Liver (tissue), 9 donors: ENCODE data around the gene CC2D2A. TPM values are rescaled to one million over a fixed set of nuclear protein-coding genes. Genes with fewer than 3 reads are reported as not detected.

Experiments
- DNase-seq: peaks from one replicate; pipeline ENCODE4 v3.0.0-alpha.2; 2017; ENCODE audit warnings: low spot score
- H3K27ac ChIP-seq, 2 donors: one replicate each; pipeline ENCODE4 v1.7.0; 2013; ENCODE audit warnings: inconsistent platforms in 2 of 2, low read length in 2 of 2, control low read depth in 1 of 2, low read depth in 1 of 2, mild to moderate bottlenecking in 1 of 2
- H3K27me3 ChIP-seq, 4 donors: one replicate each; pipeline versions ENCODE4 v1.6.1 to v1.7.0; 2013; ENCODE audit warnings: low read length in 3 of 4, inconsistent platforms in 1 of 4, mild to moderate bottlenecking in 1 of 4, moderate library complexity in 1 of 4; ENCODE audit not compliant: control insufficient read depth in 4 of 4, insufficient read depth in 4 of 4
- H3K36me3 ChIP-seq, 4 donors: one replicate each; pipeline versions ENCODE4 v1.6.1 to v1.7.0; 2013; ENCODE audit warnings: low read length in 3 of 4, mild to moderate bottlenecking in 3 of 4, low read depth in 1 of 4, moderate library complexity in 1 of 4; ENCODE audit not compliant: control insufficient read depth in 4 of 4, insufficient read depth in 3 of 4
- H3K4me1 ChIP-seq, 4 donors: one replicate each; pipeline versions ENCODE4 v1.6.1 to v1.7.0; 2013; ENCODE audit warnings: low read length in 3 of 4, mild to moderate bottlenecking in 3 of 4, moderate library complexity in 1 of 4; ENCODE audit not compliant: control insufficient read depth in 4 of 4, insufficient read depth in 4 of 4
- H3K4me3 ChIP-seq, 3 donors: one replicate each; pipeline versions ENCODE4 v1.6.1 to v1.7.0; 2013; ENCODE audit warnings: low read length in 3 of 3, control low read depth in 1 of 3, low read depth in 1 of 3, mild to moderate bottlenecking in 1 of 3
- H3K9ac ChIP-seq, 2 donors: one replicate each; pipeline ENCODE4 v1.7.0; 2013; ENCODE audit warnings: low read length in 2 of 2, mild to moderate bottlenecking in 2 of 2, moderate library complexity in 2 of 2, control low read depth in 1 of 2, low read depth in 1 of 2
- H3K9me3 ChIP-seq, 4 donors: one replicate each; pipeline versions ENCODE4 v1.6.1 to v1.7.0; 2013; ENCODE audit warnings: low read length in 3 of 4; ENCODE audit not compliant: control insufficient read depth in 4 of 4
- CTCF ChIP-seq: fragments of 150-350 bp; IDR thresholded peaks from 2 replicates; pipeline ENCODE4 v1.5.1; 2017; ENCODE audit warnings: improper control_type of control experiment, low read depth, low read length; ENCODE audit not compliant: missing input control
- FOXA1 ChIP-seq: IDR thresholded peaks from 2 replicates; pipeline ENCODE4 v1.6.1; 2016; ENCODE audit warnings: antibody characterized with exemption
- FOXA2 ChIP-seq: IDR thresholded peaks from 2 replicates; pipeline ENCODE4 v1.6.1; 2016; ENCODE audit warnings: antibody characterized with exemption
- GABPA ChIP-seq, 2 donors: IDR thresholded peaks in 1 of 2; conservative IDR thresholded peaks in 1 of 2; 2 replicates each; pipeline ENCODE4 v1.6.1; 2016; ENCODE audit warnings: antibody characterized with exemption in 2 of 2, mild to moderate bottlenecking in 1 of 2, moderate library complexity in 1 of 2
- HNF4A ChIP-seq, 2 donors: conservative IDR thresholded peaks; 2 replicates each; pipeline ENCODE4 v1.6.1; 2016; ENCODE audit warnings: antibody characterized with exemption in 2 of 2, mild to moderate bottlenecking in 2 of 2
- HNF4G ChIP-seq: IDR thresholded peaks from 2 replicates; pipeline ENCODE4 v1.6.1; 2016; ENCODE audit warnings: antibody characterized with exemption
- JUND ChIP-seq, 2 donors: IDR thresholded peaks; 2 replicates each; pipeline ENCODE4 v1.6.1; 2016; ENCODE audit warnings: antibody characterized with exemption in 2 of 2
- NR2F2 ChIP-seq: IDR thresholded peaks from 2 replicates; pipeline ENCODE4 v1.6.1; 2016; ENCODE audit warnings: antibody characterized with exemption
- RAD21 ChIP-seq, 2 donors: IDR thresholded peaks; 2 replicates each; pipeline ENCODE4 v1.6.1; 2016; ENCODE audit warnings: antibody characterized with exemption in 2 of 2, mild to moderate bottlenecking in 2 of 2
- REST ChIP-seq: IDR thresholded peaks from 2 replicates; pipeline ENCODE4 v1.6.1; 2016; ENCODE audit warnings: antibody characterized with exemption, mild to moderate bottlenecking
- RXRA ChIP-seq, 2 donors: IDR thresholded peaks; 2 replicates each; pipeline ENCODE4 v1.6.1; 2017 to 2018; ENCODE audit warnings: antibody characterized with exemption in 2 of 2, mild to moderate bottlenecking in 1 of 2
- SP1 ChIP-seq: IDR thresholded peaks from 2 replicates; pipeline ENCODE4 v1.6.1; 2018; ENCODE audit warnings: antibody characterized with exemption, mild to moderate bottlenecking
- TAF1 ChIP-seq: conservative IDR thresholded peaks from 2 replicates; pipeline ENCODE4 v1.6.1; 2016; ENCODE audit warnings: antibody characterized with exemption, mild to moderate bottlenecking
- YY1 ChIP-seq: IDR thresholded peaks from 2 replicates; pipeline ENCODE4 v1.6.1; 2016; ENCODE audit warnings: antibody characterized with exemption, mild to moderate bottlenecking
- WGBS: extraction: QIAGEN DNeasy Blood & Tissue Kit; methylation state at CpG from one replicate; pipeline ENCODE4 v1.1.7; 2013; 5-methylcytosine and 5-hydroxymethylcytosine counted together
- polyA plus RNA-seq, 2 donors: library from polyadenylated mRNA; stranded (reverse) in 1 of 2; unstranded in 1 of 2; fragments of 200-250 nt in 1 of 2; fragments of >200 nt in 1 of 2; fragmentation: Nextera tagmentation in 1 of 2; extraction: Ambion mirVana in 1 of 2; gene quantifications; one replicate each; pipeline versions ENCODE4 v1.2.1 to v1.2.3, GENCODE V29; 2013 to 2015
- total RNA-seq, 2 donors: library from RNA; depleted of rRNA; stranded (reverse); fragments of >200 nt; gene quantifications; one replicate each; pipeline ENCODE4 v1.2.3, GENCODE V29; 2014
- TF ChIP-seq, protein P1 (sequence below): IDR thresholded peaks from 2 replicates; pipeline ENCODE4 v1.6.1; 2016; ENCODE audit warnings: antibody characterized with exemption
- TF ChIP-seq, protein P2 (sequence below): IDR thresholded peaks from 2 replicates; pipeline ENCODE4 v1.6.1; 2016; ENCODE audit warnings: antibody characterized with exemption
- donor health status: healthy.
- donor health status: healthy.
- donor health status: healthy.
- donor health status: healthy.
- donor health status: healthy.

The CC2D2A gene
- total and polyA plus RNA-seq, 4 donors, result 2.3 to 3.8 (median 2.9) TPM

- Histone ChIP-seq H3K27ac (no peak overlapping the region), H3K4me3 (no peak overlapping the region), H3K27me3 (no peaks in the 10 kb centered on the region), H3K9ac (no peak overlapping the region), H3K4me1 (no peaks in the 10 kb centered on the region), H3K9me3 (no peaks in the 10 kb centered on the region), H3K36me3 (peaks cover 0 to 6% (median 2%) of the 10 kb centered on the region in 4 donors)
- TF ChIP-seq GABPA (IDR thresholded peaks at IDR 0.05 in 1 of 2, conservative IDR thresholded peaks at IDR 0.05 in 1 of 2), result no peak
- no peak for TF ChIP-seq SP1
- no peak for TF ChIP-seq FOXA1
- no peak for TF ChIP-seq RXRA (IDR thresholded peaks at IDR 0.05)
- TF ChIP-seq YY1, result no peak
- no peak for TF ChIP-seq CTCF
- TF ChIP-seq, protein P1, sequence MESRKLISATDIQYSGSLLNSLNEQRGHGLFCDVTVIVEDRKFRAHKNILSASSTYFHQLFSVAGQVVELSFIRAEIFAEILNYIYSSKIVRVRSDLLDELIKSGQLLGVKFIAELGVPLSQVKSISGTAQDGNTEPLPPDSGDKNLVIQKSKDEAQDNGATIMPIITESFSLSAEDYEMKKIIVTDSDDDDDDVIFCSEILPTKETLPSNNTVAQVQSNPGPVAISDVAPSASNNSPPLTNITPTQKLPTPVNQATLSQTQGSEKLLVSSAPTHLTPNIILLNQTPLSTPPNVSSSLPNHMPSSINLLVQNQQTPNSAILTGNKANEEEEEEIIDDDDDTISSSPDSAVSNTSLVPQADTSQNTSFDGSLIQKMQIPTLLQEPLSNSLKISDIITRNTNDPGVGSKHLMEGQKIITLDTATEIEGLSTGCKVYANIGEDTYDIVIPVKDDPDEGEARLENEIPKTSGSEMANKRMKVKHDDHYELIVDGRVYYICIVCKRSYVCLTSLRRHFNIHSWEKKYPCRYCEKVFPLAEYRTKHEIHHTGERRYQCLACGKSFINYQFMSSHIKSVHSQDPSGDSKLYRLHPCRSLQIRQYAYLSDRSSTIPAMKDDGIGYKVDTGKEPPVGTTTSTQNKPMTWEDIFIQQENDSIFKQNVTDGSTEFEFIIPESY, result no peak
- TF ChIP-seq HNF4G, result no peak
- no peak for TF ChIP-seq REST
- TF ChIP-seq JUND (IDR thresholded peaks at IDR 0.05), result no peak
- WGBS, result 93% methylated on average over 4 of the region's 4 CpGs
- DNase-seq, result no peak
Measured at GRCh38 chr4:15507679-15508078, 38.0 kb downstream of the CC2D2A start.

DNA sequence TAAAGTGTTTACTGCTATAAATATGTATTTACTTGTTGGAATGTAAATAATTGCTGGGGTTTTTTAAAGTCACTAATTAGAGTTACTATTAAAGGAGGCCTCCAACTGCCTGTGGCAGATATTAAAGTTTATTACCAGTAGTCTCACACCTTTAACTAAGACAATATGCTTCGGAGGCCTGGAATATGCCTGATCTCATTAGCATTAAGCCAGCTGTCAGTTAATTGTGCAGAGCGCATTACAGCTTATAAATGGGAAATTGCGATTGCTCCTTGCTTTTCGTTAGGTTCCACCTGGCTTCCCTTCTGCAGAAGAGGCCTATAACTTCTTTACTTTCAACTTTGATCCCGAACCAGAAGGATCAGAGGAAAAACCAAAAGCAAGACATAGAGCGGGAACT, 41.3 kb downstream of the CC2D2A start:
- no peak for DNase-seq
- no peak overlapping the region for H3K27ac ChIP-seq
- H3K4me3 ChIP-seq, result no peak overlapping the region
- H3K9ac ChIP-seq, result no peak overlapping the region
- 94% methylated on average over 6 of the region's 6 CpGs for WGBS
- H3K27me3 ChIP-seq, result no peaks in the 10 kb centered on the region
- peaks cover 0 to 6% (median 2%) of the 10 kb centered on the region in 4 donors for H3K36me3 ChIP-seq
- H3K9me3 ChIP-seq, result no peaks in the 10 kb centered on the region
- H3K4me1 ChIP-seq, result no peaks in the 10 kb centered on the region
- TF ChIP-seq, protein P2, sequence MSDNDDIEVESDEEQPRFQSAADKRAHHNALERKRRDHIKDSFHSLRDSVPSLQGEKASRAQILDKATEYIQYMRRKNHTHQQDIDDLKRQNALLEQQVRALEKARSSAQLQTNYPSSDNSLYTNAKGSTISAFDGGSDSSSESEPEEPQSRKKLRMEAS, result no peak
- no peak for TF ChIP-seq JUND (IDR thresholded peaks at IDR 0.05)
- TF ChIP-seq RAD21 (IDR thresholded peaks at IDR 0.05), result no peak
- no peak for TF ChIP-seq YY1
- no peak for TF ChIP-seq HNF4A (conservative IDR thresholded peaks at IDR 0.05)
- no peak for TF ChIP-seq GABPA (IDR thresholded peaks at IDR 0.05 in 1 of 2, conservative IDR thresholded peaks at IDR 0.05 in 1 of 2)
- no peak for TF ChIP-seq FOXA2
- TF ChIP-seq SP1, result no peak
- no peak for TF ChIP-seq TAF1
- TF ChIP-seq CTCF, result no peak
- TF ChIP-seq REST, result no peak
- TF ChIP-seq NR2F2, result no peak
- TF ChIP-seq, protein P1, result no peak
